Hematopoietic multipotent progenitor cell treated with erythropoietin and hydrocortisone succinate and interleukin-3 and kit ligand, for 8 days (in vitro differentiated cells): ENCODE results near the gene HSPBP1.

ENCODE experiments used
- DNase-seq: peaks from one replicate; pipeline ENCODE4 v3.0.0-alpha.2; 2015

HSPBP1 gene, protein sequence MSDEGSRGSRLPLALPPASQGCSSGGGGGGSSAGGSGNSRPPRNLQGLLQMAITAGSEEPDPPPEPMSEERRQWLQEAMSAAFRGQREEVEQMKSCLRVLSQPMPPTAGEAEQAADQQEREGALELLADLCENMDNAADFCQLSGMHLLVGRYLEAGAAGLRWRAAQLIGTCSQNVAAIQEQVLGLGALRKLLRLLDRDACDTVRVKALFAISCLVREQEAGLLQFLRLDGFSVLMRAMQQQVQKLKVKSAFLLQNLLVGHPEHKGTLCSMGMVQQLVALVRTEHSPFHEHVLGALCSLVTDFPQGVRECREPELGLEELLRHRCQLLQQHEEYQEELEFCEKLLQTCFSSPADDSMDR

DNA sequence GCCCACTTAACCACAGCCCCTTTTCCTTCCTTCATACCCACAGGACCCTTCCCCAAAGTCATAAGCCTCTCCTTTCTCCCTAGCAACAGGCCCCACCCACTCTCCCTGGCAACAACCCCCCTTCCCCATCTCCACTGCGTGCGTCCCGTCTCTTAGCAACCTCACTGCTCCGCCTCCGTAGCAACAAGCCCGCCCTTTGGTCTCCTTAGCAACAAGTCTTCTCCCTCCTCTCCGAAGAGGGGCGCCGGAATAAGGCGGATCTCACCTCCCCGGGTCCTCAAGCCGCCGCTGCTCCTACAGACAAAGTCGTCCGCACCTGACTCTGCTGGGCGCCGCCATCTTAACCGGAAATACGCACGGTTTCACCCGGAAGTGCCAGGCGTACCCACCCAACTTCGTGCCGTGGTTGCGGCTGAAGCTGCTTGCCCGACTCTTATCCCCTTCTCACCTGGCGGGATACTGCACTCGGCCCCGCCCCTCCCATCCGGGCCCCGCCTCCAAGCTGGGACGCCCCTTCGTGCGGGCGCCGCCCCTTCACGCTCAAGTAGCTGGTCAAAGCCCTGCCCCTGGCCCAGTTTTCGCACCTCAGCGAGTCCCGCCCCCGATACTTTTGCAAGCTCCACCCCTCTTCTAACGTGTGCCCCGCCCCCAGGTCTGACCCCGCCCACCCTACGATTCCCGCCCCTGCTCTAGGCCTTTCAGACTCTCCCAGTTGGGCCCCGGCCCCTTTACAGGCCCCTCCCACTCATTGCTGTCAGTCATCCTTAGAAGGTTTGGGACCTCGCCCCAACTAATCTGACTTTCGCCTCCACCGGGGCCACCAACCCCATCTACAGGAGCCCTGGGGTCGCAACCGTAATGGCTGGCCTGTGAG is at the start of gene HSPBP1:
TSS of gene HSPBP1 (minus strand) at position 341 of the 874 bp plus-strand sequence. CDS start 502 bp downstream, outside the sequence.
- DNase-seq = peak; percentile 97

DNA sequence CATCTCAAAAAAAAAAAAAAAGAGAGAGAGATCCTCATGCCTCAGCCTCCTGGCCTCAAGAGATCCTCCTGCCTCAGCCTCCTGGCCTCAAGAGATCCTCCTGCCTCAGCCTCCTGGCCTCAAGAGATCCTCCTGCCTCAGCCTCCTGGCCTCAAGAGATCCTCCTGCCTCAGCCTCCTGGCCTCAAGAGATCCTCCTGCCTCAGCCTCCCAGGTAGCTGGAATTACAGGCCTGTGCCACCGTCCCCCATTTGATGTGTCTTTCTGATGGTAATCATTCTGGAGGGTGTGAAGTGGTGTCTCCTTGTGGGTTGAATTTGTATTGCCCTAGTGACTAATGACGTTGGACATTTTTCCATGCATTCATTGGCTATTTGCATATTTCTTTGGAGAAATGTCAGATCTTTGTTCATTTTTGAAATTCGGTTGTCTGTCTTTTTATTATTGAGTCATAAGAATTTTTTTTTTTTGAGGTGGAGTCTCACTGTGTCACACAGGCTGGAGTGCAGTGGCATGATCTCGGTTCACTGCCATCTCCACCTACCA is 48.9 kb upstream of the HSPBP1 start:
- DNase-seq = peak; percentile 28

DNA sequence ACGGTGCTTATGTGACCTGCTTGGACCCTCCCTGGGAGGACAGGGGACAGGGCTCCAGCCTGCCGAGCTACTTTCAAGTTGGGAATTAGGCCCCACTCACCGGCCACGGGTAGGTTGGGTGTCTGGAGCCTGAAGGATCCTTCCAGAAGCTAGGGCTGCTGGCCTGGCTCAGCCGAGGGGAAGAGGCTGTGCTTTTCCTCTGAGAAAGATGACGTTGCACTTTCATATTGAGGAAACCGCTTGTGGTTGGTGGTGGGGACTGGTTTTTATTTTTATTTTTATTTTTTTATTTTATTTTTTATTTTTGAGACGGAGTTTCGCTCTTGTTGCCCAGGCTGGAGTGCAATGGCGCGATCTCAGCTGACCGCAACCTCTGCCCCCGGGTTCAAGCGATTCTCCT is 45.3 kb upstream of the HSPBP1 start, which contains the start of gene TMEM150B:
TSS of gene TMEM150B (minus strand) at position 170 of the 400 bp plus-strand sequence. CDS start 4,305 bp downstream, outside the sequence.
- peak; percentile 28 for DNase-seq

DNA sequence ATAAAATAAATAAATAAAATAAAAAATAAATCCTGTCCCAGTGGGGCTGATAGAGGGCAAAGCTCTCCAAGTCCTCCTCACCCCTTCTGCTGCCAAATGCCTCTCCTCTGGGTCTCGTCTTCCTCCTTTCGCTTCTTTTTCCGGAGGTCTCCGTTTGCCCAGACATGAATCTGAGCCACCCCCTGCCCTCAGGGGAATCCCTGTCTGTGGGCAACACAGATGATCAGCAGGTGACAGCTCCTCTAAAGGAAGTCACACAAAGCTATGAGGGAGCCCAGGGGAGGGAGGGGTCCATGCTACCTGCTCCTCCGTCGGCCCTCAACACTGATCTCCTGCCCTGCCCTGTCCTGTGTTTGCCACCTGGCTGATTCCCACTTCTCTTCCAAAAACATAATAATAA is 44.8 kb upstream of the HSPBP1 start:
- DNase-seq = no peak

DNA sequence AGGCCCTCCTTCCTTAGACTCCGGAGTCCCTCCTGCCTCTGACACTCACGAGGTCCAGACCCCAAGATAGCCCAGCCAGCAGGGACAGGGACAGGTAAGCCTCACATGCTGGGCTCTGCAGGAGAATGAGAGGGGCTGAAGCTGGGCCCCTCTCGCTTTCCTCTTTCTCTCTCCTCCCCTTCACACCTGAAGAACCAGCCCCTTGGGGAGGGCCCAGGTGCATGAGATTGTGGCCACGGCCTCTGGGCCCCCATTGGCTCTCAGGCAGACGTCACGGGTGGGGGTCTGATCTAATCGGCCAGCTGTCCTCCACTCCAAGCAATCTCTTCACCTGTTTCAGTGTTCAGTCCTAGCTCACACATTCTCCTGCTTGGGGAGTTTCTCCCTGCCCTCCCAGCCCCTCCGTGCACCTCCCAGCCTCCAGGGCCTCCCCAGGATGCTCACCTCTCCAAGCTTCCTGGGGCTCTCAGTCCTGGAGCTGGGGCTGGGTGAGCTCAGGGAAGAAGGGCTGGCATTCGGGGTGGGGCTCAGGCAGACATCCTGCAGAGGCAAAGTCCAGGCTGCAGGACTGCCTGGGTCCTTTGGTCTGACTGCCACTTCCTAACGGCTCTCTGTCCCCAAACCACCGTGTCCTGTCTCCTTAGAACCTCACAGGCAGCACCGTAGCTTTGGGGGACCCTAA is 42.4 kb upstream of the HSPBP1 start:
- DNase-seq = no peak

DNA sequence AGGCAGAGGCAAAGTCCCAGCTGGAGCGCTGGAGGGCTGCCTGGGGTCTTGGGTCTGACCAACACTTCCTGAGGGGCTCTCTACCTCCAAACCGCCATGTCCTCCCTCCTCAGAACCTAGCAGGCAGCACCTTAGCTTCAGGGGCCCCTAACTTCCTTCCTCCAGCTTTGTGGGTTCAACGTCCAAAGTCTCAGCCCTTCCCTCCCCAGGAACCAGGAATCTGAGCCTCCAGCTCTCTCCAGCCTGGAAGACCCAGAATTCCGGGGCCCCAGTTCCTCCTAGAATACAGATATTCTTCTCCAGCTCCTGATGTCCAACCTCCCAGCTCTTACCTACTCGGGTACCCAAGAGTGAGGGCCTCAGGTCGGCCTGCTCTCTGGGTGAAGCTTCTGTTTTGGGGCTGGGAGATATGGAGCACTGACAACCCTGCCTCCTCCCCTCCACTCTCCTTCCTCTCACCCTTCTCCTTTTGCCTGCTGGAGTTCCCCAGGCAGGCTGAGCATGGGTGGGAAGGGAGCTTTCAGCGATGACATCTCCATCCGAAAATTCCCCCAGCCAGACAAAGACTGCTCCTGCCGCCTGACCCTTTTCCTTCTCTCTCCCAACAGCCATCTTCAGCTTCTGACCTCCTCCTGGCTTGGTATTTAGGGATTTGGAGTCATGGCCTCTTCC is 41.7 kb upstream of the HSPBP1 start:
- no peak for DNase-seq

DNA sequence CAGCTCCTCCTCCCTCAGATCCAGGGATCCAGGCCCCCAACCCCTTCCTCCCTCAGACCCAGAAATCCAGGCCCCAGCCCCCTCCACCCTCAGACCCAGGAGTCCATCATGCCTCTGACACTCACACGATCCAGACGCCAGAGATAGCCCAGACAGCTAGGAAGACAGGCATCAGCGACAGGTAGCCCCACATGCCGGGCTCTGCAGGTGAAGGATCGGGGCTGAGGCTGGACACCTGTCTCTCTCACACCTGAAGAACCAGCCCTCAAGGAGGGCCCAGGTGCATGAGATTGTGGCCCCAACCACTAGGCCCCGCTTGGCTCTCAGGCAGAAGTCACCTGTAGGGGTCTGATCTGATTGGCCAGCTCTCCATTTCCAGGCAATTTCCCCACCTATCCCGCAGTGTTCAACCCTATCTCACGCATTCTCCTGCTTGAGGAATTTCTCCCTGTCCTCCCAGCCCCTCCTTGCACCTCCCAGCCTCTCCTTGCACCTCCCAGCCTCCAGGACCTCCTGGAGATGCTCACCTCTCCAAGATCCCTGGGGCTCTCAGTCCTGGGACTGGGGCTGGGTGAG is 41.0 kb upstream of the HSPBP1 start:
- no peak for DNase-seq

DNA sequence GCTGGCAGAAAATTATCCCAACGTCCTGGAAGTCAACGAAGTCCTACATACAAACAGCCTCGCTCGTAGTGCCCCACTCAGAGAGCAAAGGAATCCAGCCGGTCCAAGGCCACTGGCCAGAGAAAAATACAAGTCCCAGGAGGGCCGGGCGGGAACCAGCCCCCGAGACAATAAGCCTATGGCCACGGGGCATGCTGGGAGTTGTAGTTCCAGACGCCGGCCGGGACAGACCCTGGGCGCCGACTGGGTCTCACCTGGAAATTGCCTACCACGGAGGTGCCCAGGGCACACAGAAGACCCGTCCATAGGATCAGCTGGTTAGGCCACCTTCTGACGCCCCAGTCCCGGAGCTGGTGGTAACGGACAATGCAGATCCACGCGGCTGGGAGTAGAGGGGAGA is 39.9 kb upstream of the HSPBP1 start:
- no peak for DNase-seq

DNA sequence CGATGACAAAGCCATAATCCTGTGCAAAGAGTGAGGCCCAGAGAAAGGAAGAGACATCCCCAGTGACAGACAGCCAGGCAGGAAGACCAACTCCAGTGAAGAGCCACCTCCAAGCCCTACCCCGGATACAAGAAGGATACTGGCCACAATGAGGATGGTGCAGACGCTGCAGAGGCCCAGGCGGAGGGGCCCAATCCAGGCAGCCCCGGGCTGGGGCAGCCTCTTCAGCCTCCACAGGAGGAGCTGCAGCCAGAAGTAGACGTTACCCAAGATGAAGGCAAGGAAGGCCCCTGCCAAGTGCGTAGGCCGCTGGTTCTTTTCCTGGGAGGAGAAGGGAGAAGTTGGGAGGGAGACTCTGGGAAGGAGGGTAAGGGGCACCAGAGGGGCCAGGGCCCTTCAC is 36.7 kb upstream of the HSPBP1 start:
- DNase-seq = no peak

DNA sequence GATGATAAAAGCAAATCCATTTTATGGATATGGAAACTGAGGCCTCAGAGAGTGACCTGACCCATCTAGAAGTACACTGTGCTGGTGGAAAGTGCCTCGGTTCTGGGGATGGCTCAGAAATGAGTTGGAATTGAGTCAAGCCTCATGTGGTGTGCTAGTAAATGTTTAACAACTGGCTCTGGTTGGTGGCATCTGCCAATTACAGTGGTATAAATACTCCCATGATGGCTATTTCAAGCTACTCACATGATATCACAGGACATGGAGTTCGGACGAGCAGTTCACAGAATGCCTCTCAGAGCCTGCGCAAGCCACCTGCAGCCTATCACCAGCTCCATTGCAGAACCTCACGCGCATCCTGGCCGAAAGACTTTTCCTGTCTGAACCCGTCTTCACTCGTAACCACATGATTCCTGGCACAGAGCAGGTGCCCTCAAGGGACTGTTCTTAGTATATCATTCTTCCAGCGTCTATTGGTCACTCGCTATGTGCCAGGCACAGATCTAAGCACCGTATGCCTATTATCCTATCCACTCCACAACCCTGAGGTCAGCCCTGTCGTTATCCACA is 36.1 kb upstream of the HSPBP1 start:
- no peak for DNase-seq

DNA sequence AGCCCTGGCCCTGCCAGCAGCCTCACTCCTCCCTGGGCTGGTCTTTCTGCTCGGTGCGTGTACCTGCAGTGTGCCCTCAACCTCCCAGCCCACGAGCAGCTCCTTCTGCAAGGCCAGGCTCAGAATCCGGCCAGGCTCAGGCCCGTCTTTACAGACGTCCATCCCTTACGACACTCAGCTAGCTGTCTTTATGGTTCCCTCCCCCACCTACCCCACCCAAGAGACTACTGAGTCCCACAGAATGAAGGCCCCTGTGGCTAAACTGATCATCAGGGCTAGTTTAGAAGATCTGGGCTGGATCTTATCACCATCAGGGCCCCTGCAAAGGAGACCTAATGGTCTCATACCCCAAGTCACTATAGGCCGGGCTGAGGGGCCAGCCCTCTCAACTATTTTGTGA is 34.5 kb upstream of the HSPBP1 start:
- DNase-seq = no peak

DNA sequence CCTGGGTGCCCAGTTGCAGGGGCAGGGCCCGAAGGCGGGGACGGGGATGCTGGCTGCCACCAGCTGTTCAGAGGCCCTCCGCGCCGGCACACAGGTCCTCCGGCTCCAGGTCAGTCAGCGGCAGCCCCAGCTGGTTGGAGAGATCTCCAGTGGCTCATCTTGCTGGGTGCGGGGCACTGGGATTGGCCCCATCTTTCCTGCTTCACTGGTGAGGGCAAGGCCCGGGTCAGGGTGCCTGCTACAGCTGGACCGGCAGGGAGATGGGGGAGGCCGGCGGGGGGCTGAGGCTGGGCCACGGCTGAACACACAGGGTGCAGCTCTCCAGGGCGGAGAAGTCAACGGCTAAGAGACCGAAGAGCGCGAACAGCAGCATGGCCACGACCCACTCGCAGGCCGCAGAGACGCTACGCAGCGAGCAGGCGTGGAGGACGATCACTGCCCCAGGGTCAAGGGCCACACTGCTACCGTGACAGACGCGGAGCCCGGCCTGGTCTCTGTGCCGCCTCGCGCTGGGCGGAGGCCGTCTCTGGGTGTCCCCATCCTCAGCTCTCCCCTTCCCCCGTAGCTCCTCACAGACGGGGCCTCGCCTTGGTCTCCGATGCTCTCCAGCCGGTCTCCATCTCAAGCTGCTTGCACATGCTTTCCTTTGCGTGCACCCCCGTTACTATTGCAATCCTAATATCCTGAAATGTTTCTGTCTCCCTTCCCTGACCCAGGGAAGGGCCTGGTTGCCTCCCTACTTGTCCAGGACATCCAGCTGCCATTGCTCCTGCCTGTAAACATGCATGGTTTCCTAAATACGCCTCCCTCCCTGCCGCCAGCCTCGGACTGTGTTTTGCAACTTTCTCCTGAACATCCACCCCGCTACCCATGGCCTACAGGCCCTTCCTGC is 33.0 kb upstream of the HSPBP1 start:
- no peak for DNase-seq

DNA sequence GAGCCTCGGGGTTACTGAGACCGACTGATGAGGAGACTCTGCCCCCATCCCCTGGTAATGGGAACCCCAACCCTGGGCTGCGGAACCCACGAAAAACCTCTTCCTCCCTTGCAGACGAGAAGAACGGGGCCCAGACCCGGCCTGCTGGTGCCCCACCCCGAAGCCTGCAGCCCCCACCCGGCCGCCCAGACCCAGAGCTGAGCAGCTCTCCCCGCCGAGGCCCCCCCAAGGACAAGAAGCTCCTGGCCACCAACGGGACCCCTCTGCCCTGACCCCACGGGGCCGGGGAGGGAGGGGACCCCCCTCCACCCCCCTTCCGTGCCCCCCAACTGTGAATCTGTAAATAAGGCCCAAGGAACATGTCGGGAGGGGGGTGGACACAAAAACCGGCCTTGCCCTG is 31.9 kb upstream of the HSPBP1 start:
- no peak for DNase-seq

DNA sequence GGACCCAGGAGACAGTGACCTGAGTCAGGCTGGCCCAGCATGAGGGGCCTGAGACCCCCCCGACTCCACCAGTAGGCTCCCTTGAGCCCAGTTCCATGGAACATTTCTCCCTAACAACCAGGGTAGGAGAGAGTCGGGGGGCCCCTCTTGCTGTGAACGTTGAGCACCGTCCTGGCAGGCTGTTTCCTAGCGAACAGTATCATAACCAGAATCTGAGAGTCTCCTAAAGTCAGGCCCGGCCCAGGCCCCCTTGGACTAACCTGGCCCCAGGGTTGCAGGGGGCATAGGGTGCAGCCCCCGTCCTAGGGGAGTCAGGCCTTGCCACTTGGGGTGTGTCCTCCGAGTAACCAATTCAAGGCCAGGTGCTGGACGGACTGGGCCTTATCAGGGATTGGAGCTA is 31.5 kb upstream of the HSPBP1 start:
- no peak for DNase-seq

DNA sequence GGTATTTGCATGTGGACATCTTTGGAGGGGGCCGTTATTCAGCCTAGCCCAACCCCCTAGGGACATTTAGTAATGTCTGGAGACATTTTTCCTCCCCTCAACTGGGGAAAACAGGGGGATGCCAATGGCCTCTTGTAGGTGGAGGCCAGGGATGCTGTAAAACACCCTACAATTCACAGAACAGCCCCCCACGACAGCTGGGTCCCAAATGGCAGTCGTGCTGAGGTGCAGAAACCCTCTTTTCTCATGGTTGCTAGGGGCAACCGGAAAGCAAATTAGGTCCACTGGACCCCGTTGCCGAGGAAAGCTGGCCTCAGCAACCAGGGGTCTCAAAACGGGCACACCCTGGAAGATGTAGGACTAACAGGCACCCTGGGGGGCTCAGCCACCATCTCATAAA is 30.6 kb upstream of the HSPBP1 start:
- no peak for DNase-seq

DNA sequence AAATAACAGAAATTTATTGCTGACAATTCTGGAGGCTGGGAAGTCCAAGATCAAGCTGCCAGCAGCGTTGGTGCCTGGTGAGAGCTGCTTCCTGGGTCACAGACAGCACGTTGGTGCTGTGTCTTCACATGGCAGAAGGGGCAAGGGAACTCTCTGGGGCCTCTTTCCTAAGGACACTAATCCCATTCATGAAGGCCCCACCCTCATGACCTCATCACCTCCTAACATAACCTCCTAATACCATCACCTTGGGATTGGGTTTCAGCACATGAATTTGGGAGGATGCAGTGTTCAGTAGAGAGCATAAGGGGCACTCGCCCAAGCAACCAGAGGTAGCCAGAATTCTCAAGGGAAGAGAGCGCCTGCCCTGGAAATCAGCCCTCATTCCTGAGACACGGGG is 29.5 kb upstream of the HSPBP1 start:
- no peak for DNase-seq

DNA sequence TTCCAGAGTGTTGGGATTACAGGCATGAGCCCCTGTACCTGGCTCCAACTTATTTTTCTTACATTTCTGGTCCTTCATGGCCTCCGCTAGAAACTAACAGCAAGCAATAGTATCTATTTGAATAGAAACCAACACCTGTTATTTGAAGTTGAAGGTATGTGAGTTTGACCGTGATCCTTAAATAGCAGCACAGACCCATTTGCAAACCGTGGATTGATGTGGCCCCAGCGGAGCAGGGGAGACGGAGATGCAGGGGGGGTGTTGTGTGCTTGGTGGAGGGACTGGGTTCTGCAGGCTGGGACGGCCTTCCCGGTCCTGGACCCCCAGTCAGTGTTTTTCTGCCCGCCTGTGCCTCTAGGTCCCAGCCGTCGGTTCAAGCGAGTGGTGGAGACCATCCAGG is 28.4 kb upstream of the HSPBP1 start:
- DNase-seq = no peak

DNA sequence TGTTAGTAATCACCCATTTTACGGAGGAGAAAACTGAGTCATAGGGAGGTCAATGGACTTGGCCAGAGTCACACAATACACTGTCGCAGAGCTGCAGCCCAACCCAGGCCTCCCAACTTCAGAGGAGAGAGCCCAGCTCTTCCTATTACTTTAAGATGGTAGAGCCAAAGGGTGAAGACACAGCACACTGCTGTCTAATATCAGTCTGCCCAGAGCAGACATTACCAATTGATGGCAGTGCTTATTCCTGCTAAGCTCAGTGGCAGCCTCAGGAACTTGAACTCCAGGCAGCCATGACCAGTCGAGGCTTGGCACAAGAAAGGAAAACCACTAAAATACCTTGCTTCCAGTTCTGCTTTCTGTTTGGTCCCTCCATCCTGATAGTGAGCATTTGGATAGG is 26.8 kb upstream of the HSPBP1 start:
- DNase-seq = no peak

DNA sequence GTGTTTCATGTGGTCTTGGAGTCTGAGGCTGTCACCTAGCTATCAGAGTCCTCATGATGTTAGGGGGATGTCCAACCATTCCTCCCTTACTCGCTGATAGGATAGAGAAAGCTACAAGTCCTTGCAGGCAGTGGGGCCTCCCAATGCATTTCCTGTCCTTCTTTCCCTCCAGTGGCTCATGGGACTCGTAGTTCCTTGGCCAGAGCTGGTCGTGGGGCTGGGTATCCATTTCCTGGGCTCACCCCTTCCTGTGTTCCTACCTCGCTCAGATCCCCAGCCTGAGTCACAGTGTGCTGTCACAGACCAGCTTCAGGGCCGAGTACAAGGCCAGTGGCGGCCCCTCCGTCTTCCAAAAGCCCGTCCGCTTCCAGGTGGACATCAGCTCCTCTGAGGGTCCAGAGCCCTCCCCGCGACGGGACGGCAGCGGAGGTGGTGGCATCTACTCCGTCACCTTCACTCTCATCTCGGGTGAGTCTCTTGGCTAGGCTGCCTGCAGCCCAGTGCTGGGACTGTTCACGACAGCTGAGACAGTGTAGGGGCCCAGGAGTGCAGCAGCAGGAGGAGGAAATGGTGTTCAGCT is 26.2 kb upstream of the HSPBP1 start:
- no peak for DNase-seq

DNA sequence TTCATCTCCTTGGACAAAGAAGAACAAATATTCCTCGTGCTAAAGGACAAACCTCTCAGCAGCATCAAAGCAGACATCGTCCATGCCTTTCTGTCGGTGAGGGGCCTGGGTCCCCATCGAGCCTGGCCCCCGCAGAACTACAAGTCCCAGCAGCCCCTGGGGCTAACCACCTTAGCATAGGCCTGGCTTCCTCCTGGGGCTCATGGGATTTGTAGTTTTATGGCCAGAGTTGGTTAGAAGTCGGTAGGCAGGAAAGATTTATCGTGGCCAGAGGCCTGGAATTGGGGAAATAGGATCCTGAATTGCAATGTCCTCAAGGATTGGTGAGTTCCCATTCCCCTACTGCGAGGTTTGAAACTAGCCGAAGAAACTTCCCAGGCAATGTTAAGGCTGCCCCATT is 25.6 kb upstream of the HSPBP1 start:
- DNase-seq = peak; percentile 59
